DMS 273 (cell line): ENCODE data around the gene LRPAP1.
A peak's percentile ranks its signal among the peaks of the same experiment; 100 is the strongest.
"Not testable (repeated sequence)": the region's sequence is repeated elsewhere in the genome, so short reads cannot be mapped to it uniquely, and the experiment has no call there.

Source experiments
- DNase-seq: peaks from one replicate; lab custom pipeline; 2025; ENCODE audit not compliant: unreplicated experiment; lab: John Stamatoyannopoulos, UW

Gene LRPAP1, protein sequence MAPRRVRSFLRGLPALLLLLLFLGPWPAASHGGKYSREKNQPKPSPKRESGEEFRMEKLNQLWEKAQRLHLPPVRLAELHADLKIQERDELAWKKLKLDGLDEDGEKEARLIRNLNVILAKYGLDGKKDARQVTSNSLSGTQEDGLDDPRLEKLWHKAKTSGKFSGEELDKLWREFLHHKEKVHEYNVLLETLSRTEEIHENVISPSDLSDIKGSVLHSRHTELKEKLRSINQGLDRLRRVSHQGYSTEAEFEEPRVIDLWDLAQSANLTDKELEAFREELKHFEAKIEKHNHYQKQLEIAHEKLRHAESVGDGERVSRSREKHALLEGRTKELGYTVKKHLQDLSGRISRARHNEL

DNA sequence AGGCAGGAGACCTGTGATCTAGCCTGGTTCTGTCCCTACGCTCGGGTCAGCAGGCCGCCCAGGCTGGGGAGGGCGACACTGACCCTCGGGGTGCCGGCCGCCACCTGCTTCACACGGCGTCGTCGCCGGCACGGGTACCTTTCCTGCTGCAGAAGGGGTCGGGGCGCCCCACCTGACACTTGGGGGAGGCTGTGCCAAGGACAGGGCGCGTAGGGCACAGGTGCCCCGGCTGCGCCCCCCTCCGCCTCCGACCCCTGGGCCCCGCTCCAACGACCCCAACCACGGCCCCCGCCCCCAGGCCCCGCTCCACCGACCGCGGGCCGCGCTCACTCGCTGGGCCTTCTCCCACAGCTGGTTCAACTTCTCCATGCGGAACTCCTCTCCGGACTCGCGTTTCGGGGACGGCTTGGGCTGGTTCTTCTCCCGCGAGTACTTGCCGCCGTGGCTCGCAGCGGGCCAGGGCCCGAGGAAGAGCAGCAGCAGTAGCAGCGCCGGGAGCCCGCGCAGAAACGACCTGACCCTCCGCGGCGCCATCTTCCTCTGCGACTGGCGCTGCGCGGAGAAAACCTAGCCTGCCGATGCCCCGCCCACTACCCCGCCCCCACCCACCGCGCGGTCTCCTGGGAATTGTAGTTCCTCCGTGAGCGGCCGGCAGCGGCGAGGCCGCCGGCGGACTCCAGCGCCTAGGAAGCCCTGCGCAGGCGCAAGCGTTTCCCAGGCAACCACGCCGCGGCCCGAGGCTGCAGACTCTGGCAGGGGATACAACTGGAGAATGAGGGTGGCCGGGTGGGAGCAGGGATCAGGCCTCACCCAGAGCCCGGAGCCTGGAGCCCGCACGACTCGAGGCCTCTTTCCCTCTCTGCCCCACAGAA lies at the start of gene LRPAP1:
Gene LRPAP1 (minus strand): TSS at position 544 of the 872 bp plus-strand sequence. CDS start 10 bp downstream, at position 534.
- DNase-seq, result peak; percentile 91

DNA sequence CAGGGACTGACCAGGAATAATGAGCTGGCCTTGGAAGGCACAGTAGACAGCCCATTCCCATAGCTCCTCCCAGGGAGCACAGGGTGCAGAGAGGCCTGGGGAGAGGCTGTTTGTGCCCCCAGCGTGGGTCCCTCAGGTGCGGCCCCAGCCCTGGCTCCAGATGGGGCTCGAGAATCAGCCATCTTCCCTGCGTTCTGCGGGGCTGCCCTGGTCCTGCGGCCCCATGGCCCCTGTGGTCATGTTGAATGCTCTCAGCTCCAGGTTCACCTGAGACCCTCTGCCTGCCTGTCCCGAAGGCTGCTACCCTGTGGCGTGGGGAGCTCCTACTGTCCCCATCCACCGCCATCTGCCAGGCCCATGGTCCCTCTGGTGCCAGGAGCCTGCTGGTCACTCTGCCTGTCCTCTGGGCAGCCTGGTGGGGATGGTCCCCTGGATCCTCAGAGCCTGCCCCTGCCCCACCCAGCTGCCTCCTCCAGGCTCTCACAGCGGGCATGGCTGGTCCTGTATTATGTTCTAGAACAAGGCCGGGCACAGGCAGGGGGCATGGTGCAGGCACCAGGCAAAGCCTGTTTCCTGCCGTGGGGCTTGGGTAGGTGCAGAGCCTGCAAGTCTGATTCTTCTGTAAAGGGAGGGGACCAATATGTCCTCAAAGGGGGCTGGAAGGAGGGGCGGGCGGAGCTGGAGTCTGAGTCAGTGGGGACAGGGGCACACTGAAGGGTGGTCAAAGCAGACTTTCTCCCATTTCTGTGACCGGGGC lies 49.3 kb upstream of the LRPAP1 start:
- DNase-seq, result not testable (repeated sequence)

DNA sequence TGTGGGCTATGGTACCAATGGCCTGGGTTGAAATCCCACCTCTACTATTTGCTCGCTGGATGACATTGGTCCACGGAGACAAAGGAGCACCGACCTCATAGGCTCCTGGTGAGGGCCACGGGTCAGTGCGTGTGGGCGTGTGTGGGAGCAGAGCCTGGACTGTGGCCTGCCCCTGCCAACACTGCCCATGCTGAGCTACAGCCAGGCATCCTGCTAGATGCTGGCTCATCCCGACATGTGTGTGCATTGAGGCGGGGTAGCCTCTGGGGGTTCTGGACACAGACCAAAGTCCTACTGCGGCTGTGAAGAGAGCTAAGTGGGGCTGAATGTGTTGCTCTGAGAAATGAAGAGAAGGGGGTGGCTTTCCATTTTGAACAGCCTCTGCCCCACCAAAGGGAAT lies 48.6 kb upstream of the LRPAP1 start:
- not testable (repeated sequence) for DNase-seq

DNA sequence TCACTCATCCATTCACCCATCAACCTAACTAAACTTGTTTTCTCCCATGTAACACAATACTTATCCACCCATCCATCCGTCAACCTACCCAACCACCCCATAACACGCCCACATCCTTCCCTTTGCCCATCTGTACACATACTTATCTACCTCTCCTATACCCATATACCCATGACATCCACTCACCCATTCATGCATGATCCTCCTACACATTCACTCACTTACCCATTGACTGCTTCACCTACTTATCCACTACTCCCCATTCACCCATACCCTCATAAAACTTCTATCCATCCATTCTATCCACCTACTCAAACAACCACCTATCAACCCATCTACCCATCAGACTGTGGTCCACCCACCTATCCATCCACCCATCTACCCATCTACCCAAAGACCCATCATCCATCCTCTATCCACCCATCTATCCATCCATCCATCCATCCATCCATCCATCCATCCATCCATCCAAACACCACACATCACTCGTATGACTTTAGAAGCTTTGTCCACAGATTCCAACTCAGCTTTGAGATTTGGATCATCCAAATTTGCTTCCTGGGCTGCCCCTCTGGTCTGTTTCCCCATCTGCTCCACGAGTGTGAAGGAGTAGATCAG lies 46.4 kb upstream of the LRPAP1 start:
- DNase-seq, result not testable (repeated sequence)

DNA sequence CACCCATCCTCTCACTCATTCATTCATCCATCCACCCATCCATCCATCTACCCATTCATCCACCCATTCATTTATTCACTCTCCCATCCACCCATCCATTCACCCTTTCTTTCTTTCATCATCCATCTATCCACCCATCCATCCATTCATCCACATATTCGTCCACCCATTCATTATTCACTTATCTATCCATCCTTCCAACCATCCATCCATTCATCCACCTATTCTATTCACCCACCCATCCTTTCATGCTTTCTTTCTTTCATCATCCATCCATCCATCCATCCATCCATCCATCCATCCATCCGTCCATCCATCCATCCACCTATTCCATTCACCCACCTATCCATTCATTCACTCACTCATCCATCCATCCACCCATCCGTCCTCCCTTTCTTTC lies 45.8 kb upstream of the LRPAP1 start:
- DNase-seq, result not testable (repeated sequence)

DNA sequence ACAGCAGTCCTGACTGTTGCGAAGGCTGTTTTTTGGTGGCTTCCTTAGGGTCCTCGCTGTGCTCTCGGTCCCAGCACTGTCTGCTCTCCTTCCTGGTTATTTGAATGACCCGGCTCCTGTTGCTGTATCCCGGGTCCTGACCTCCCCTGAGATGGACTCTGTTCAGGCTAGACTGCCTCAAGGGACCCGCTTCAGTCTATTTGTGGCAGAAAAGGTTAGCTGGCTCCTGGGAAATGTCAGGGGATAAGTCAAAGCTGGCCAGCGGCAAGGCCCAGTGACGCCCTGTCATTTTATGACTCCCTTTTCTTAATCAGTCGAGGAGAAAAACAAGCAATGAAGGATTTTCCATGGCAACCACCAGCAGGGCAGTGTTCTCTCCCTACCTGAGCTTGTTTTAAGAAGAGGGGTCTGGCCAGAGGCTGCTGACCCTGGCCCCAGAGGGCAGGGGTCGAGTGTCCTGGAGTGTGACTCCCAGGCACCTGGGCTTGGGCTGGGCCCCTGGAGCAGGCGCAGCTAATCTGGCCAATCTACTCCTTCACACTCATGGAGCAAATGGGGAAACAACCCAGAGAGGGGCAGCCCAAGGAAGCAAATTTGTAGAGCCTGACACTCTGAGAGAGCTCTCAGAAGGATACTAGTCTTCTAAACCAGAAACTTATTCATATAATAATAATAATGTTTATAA lies 45.1 kb upstream of the LRPAP1 start:
- not testable (repeated sequence) for DNase-seq

DNA sequence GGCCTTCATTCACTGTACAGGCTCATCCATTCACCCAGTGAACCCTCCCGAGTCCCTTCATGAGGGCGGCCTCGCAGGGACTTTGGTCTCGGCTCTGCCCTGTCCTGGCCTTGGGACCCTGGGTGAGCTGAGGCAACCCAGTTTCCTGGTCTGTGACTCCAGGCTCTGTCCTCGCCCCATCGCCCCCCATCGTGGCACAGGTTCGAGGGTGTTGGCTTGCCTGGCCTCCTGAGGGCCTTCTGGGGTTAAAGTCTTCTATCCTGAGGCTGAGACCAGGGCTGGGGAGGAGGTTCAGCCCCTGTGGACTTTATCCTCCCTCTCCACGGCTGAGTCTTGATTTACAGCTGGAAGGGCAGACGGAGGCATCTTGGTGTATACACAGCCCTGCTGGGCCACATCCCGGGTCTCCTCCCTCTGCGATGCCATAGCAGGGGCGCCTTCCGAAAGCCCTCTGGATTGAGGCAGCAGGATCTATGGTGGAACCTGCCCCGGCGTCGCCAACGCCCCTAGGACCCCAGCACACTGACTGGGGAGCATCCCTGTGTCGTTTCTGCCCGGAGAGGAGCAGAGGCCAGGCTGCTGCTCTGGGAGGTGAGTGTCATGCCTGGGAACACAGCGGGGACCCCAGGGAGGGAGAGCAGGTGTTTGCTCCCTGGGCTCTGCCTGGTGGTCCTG lies 44.4 kb upstream of the LRPAP1 start:
- DNase-seq, result not testable (repeated sequence)

DNA sequence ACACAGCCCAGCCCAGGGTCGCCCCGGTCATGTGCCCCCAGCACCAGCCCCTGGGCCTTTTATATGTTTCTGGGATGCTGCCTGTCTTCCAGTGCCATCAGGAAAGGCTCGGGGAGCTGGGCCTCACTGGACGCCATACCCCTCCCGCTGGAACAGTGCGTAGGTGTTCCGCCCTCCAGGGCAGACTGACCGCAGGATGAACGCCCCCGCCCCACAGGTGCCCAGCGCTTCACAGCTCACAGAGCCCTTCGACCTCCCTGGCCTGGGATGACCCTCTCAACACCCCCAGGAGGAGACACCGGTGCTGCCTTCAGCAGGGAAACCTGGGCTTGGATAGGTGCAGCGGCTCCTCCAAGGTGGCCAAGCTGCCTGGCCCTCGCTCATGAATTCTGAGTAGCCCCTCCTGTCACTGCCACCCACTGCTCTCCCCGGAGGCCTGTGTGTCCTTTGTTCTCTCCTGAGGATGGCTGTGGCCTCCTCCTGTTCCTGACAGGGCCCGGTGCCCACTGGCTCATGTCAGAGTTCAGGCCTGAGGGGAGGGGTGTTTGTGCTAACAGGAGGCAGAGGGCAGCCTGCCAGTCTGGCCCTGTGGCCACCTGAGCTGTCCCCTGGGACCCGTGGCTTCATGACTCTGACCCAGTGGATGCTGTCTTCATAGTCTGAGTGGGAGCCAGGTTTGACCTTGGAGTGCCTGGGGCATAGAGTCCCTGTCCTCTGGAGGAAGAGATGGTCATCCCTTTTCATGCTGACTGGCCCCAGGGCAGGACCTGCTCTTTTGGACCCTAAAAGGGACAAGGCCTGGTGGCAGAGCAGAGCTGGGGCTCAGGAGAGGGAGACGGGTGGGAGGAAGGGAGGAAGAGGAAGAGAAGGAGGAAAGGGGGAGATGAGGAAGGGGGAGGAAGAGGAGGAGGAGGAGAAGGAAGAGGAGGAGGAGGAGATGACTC lies 43.5 kb upstream of the LRPAP1 start:
- not testable (repeated sequence) for DNase-seq

DNA sequence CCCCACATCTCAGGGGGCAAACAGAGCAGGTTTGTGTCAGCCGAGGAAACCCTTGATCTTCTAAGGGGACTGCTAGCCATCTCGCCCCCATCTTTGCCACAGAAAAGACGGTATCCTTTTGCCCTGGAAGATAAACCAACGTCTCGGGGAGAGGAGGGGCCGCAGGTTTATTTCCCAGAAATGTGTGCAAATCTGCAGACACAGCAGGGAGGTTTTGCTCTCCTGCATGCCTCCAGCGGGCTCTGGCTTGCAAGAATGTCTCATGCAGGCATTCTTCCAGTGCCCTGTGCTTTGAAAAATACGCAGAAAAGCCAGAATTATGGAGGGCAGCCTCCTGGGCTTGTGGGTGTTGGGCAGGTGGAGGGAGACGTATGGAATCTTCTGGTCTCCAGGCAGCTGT lies 42.6 kb upstream of the LRPAP1 start:
- DNase-seq, result not testable (repeated sequence)

DNA sequence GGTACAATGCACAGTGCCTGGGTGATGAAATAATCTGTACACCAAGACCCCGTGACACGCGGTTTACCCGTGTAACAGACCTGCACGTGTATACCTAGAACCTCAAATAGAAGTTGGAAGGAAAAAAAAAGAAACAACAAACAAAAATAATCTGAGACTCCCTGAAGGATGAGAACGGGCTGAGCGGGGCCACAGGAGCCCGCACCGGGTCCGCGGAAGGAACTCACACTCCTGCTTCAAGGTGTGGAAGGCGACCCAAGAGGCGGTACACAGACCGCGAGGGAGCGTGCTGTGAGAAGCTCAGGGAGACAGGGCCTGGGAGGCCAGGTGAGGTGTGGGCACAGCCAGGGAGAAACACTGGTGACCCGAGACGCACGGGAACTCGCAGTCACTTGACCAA lies 42.1 kb upstream of the LRPAP1 start:
- not testable (repeated sequence) for DNase-seq

DNA sequence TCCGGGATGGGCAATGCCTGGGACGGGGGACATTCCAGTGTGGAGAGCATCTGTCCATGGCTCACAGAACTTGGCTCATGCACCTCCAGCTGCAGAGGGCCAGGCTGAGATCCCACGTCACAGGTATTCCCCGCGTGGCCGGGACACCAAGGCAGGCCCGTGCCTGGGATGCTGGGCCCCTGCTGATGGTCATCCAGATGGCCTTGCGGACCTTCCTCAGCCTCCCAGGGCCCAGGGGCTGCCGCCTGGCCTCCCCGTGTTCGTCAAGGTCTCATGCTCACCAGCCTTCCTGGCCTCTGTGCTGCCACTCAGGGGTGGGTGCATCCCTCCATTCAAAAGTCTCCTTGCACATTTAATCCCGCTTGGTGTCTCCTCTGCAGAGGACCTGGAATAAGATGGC lies 40.9 kb upstream of the LRPAP1 start:
- DNase-seq, result no peak

DNA sequence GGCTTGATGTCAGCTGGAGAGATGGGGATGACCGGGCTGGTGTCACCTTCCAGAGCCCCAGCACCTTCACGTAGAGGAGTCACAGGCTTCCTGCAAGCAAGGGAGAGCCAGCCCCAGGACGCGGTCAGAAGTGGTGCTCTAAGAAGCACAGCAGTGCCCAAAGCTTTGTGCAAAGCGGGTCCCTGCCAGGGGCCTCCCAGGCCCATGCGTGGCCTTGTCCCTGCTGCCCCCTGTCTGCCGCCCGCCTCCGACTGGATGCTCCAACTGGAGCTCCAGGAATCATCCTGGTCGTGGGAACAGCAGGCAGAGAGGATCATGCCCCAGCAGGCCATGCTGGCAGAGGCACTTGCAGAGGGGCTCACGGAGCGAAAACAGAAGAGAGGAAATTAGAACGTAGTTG lies 40.1 kb upstream of the LRPAP1 start:
- DNase-seq, result peak; percentile 28

DNA sequence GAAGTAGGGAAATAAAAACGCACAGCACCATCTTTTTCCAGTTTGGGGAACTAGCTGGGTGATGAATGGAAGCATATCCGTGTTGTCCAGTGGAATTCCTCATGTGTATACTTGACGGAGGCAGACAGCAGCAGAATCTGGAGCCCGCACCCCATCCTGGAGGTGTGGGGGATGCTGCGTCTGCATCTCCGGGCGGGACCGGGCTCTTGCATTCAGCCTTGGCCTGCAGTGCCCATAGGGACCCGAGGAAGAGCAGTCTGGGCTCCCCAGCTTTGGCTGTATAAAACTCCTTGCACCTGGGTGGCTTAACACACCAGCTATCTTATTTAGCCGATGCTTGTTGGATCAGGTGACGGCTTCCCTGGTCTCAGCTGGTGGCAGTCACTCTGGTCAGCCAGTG lies 39.7 kb upstream of the LRPAP1 start:
- DNase-seq, result no peak

DNA sequence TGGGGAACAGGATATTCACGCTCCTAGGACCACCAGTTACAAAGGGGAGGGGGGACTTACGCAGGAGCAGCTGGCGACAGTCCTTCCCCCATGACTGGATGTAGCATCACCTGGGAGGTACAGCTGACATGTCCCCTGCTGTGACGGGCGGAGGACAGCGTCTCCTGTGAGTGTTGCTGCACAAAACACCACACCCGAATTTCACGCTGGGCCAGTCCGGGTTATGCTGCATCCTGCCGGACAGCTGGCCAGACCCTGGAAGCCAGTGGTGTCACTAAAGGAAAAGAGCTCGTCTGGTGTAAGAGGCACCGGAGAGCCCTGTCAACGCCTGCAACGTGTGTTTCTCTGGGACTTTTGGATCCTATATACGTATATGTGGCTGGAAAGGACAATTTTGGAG lies 38.7 kb upstream of the LRPAP1 start:
- not testable (repeated sequence) for DNase-seq

DNA sequence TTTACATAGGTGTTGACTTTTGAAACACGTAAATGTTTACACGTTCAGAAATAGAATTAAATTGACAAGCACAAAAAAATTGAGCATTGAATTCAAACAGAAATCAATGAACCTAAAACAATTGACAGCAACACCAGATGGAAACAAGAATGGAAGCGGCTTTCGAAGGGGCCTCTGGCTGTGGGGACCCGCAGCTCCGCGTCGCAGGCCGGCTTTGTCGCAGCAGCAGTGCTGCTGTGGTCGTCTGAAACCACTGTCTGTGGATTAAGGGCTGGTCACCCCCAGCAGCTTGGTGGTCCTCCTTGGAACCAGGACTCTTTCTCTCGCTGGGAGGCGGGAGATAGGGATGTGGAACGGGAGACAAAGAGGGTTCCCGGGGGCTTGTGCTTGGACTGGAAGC lies 37.4 kb upstream of the LRPAP1 start:
- DNase-seq, result not testable (repeated sequence)

DNA sequence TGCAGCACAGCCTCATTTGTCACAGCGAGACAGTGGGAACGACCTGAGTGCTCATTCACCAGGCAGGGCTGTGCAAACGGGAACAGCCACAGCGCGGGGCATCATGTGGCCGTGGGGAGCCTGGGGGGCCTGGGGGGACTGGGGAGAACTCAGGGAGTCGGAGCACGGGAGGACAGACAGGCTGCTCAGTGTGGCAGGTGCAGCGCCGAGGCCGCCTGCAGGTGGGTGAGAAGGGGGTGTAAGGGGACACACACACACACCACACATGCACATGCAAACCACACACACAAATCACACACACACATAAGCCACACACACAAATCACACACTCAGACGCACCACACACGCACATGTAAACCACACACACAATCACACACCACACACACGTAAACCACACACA lies 34.5 kb upstream of the LRPAP1 start:
- not testable (repeated sequence) for DNase-seq

DNA sequence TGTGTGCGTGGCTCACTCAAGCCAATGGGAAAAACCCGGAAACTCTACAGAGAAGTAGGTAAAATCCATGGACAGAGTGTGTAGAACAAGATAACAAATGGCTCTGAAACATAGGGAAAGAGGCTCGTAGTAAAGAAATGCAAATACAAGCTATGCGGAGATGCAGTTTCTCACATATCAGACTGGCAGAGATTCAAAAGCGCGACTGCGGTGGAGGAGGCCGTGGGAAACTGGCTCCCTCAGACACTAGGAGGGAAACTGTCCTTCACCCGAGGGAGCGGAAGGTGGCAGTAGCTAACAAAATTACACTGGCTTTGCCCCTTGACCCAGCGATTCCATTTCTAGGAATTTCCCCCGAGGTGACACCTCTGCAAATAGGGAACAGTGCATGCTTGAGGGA lies 34.1 kb upstream of the LRPAP1 start:
- DNase-seq, result peak; percentile 49

DNA sequence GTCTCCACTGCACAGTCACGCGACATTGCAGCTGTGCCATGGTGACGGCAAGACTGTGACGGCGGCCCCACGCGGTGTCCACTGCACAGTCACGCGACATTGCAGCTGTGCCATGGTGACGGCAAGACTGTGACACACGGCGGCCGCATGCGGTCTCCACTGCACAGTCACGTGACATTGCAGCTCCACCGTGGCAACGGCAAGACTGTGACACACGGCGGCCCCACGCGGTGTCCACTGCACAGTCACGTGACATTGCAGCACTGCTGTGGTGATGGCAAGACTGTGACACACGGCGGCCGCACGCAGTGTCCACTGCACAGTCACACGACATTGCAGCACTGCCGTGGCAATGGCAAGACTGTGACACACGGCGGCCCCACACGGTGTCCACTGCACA lies 32.7 kb upstream of the LRPAP1 start:
- DNase-seq, result not testable (repeated sequence)

DNA sequence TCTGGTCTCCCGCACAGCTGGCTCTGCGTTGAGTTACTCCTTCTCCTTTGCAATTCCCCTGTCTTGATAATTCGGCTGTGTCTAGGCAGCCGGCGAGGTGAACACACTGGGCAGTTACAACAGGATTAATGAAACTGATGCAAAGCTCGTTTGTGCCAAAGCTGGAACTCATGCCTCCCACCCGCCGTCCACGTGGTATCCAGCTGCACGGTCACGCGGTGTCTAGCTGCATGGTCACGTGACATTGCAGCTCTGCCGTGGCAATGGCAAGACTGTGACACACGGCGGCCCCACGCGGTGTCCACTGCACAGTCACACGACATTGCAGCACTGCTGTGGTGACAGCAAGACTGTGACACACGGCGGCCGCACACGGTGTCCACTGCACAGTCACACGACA lies 31.2 kb upstream of the LRPAP1 start:
- no peak for DNase-seq
